Measurements from ENCODE around the gene SLC27A4.
A peak's percentile ranks its signal among the peaks of the same experiment; 100 is the strongest.
"Not testable (repeated sequence)": the region's sequence is repeated elsewhere in the genome, so short reads cannot be mapped to it uniquely, and the experiment has no call there.

The SLC27A4 gene

GRCh38 chr9:128324401-128324800, 15.9 kb upstream of the SLC27A4 start:
- no peak for DNase-seq (ENCODE audit: low read depth)

- no peak for DNase-seq (ENCODE audit: low read depth)
Measured at GRCh38 chr9:128325629-128326028, 14.7 kb upstream of the SLC27A4 start.

- DNase-seq (ENCODE audit: low read depth): no peak
Measured at GRCh38 chr9:128333451-128333869, 6.9 kb upstream of the SLC27A4 start.

GRCh38 chr9:128335161-128335560, 5.2 kb upstream of the SLC27A4 start:
- no peak for DNase-seq (ENCODE audit: low read depth)

- DNase-seq (ENCODE audit: low read depth): no peak
Measured at GRCh38 chr9:128335914-128336313, 4.4 kb upstream of the SLC27A4 start.

GRCh38 chr9:128337936-128338335, 2.4 kb upstream of the SLC27A4 start:
- DNase-seq (ENCODE audit: low read depth): no peak

- DNase-seq (ENCODE audit: low read depth): not testable (repeated sequence)
Measured at GRCh38 chr9:128338852-128339614, 1.3 kb upstream of the SLC27A4 start.

GRCh38 chr9:128340691-128341434, 536 bp downstream of the SLC27A4 start:
- no peak for DNase-seq (ENCODE audit: low read depth)

GRCh38 chr9:128341435-128341849, 1.1 kb downstream of the SLC27A4 start:
- DNase-seq (ENCODE audit: low read depth): peak; percentile 69

GRCh38 chr9:128342971-128343680, 2.8 kb downstream of the SLC27A4 start:
- DNase-seq (ENCODE audit: low read depth): no peak

- no peak for DNase-seq (ENCODE audit: low read depth)
Measured at GRCh38 chr9:128343855-128344254, 3.5 kb downstream of the SLC27A4 start.

- DNase-seq (ENCODE audit: low read depth): no peak
Measured at GRCh38 chr9:128344931-128345605, 4.7 kb downstream of the SLC27A4 start.

GRCh38 chr9:128349125-128349524, 8.8 kb downstream of the SLC27A4 start:
- no peak for DNase-seq (ENCODE audit: low read depth)

- no peak for DNase-seq (ENCODE audit: low read depth)
Measured at GRCh38 chr9:128349772-128350171, 9.4 kb downstream of the SLC27A4 start.

GRCh38 chr9:128355451-128355850, 15.1 kb downstream of the SLC27A4 start:
- no peak for DNase-seq (ENCODE audit: low read depth)

- no peak for DNase-seq (ENCODE audit: low read depth)
Measured at GRCh38 chr9:128358090-128358489, 17.8 kb downstream of the SLC27A4 start.

- DNase-seq (ENCODE audit: low read depth): no peak
Measured at GRCh38 chr9:128358861-128359260, 18.5 kb downstream of the SLC27A4 start.

- DNase-seq (ENCODE audit: low read depth): no peak
Measured at GRCh38 chr9:128360826-128361225, 20.5 kb downstream of the SLC27A4 start.

GRCh38 chr9:128361296-128361985, 21.1 kb downstream of the SLC27A4 start:
- no peak for DNase-seq (ENCODE audit: low read depth)

GRCh38 chr9:128361986-128362646, 21.8 kb downstream of the SLC27A4 start:
- peak; percentile 78 for DNase-seq (ENCODE audit: low read depth)

- DNase-seq (ENCODE audit: low read depth): no peak
Measured at GRCh38 chr9:128362774-128363173, 22.4 kb downstream of the SLC27A4 start.
